Naive thymus-derived CD8-positive, alpha-beta T cell (primary cell): Measurements from ENCODE around the gene LRRC74A. TPM values are rescaled to one million over a fixed set of nuclear protein-coding genes. Genes with fewer than 3 reads are reported as not detected.

Experiments
- ATAC-seq, 2 donors: fragments of 150-1000 bp; cut with Tn5 transposase in 1 of 2; sonication (Bioruptor Pico), chemical (Tn5 transposase) in 1 of 2; 1 replicate in 1 of 2; 2 replicates in 1 of 2; pipeline ENCODE4 v1.10.0; 2021; ENCODE audit warnings: mild to moderate bottlenecking in 2 of 2, moderate library complexity in 2 of 2
- POLR2A ChIA-PET: fragments of 350-600 bp; sonication (Branson Sonifier 250); formaldehyde crosslinking; loops from one replicate; lab custom pipeline; 2021; ENCODE audit warnings: antibody characterized with exemption; lab: Charles Lee
- DNase-seq, 10 donors: peaks; one replicate each; pipeline versions ENCODE4 v3.0.0 to v3.0.0-alpha.2; 2020 to 2022
- H3K27ac Mint-ChIP-seq, 10 donors: one replicate each; pipeline ENCODE4 v1.8.0; 2020 to 2022; ENCODE audit warnings: mild to moderate bottlenecking in 10 of 10, mixed read lengths in 10 of 10, moderate library complexity in 4 of 10, inconsistent platforms in 1 of 10
- H3K27me3 Mint-ChIP-seq, 5 donors: one replicate each; pipeline ENCODE4 v1.8.0; 2021 to 2022; ENCODE audit warnings: mixed read lengths in 5 of 5
- H3K36me3 Mint-ChIP-seq, 3 donors: one replicate each; pipeline ENCODE4 v1.8.0; 2020 to 2022; ENCODE audit warnings: mixed read lengths in 3 of 3, mild to moderate bottlenecking in 2 of 3, inconsistent platforms in 1 of 3
- H3K4me1 Mint-ChIP-seq, 4 donors: one replicate each; pipeline ENCODE4 v1.8.0; 2021 to 2022; ENCODE audit warnings: mixed read lengths in 4 of 4
- H3K4me3 Mint-ChIP-seq, 10 donors: one replicate each; pipeline ENCODE4 v1.8.0; 2020 to 2022; ENCODE audit warnings: mild to moderate bottlenecking in 10 of 10, mixed read lengths in 10 of 10, moderate library complexity in 6 of 10, inconsistent platforms in 1 of 10
- H3K9me3 Mint-ChIP-seq, 9 donors: one replicate each; pipeline ENCODE4 v1.8.0; 2020 to 2022; ENCODE audit warnings: mixed read lengths in 9 of 9, mild to moderate bottlenecking in 3 of 9, inconsistent platforms in 1 of 9, moderate library complexity in 1 of 9
- polyA plus RNA-seq, 3 donors: library from polyadenylated mRNA; unstranded; fragments of 300-500 nt; fragmentation: Illumina TruSeq; gene quantifications; one replicate each; pipeline ENCODE4 v1.2.3, GENCODE V29; 2021
- total RNA-seq, 8 experiments: library from RNA in 2 of 8; stranded (reverse) in 2 of 8; gene quantifications; one replicate each; pipeline ENCODE4 v1.2.3 and lab custom pipeline; 2021 to 2026

The LRRC74A gene
- total and polyA plus RNA-seq, 5 experiments from 2014 or later, result 0.56 TPM; not detected in 4

GRCh38 chr14:76782885-76783566 is 43.2 kb upstream of the LRRC74A start:
- peak overlapping the region in 2 of 10 donors; percentile 11 to 13 for H3K4me3 Mint-ChIP-seq
- H3K36me3 Mint-ChIP-seq, result peaks cover 0 to 39% (median 3%) of the 10 kb centered on the region in 3 donors
- POLR2A ChIA-PET, result interaction anchor here (0.7 kb wide), 1 partner anchor 21 kb away, joined by 3 read pairs; no protein-coding TSS in a partner anchor
- H3K4me1 Mint-ChIP-seq, result peaks cover 7 to 18% (median 12%) of the 10 kb centered on the region in 4 donors
- ATAC-seq (no peak), DNase-seq (no peak)
- H3K9me3 Mint-ChIP-seq, result no peaks in the 10 kb centered on the region
- H3K27me3 Mint-ChIP-seq, result no peaks in the 10 kb centered on the region
- peak overlapping the region in 9 of 10 donors; percentile 67 to 93 (median 76) for H3K27ac Mint-ChIP-seq

DNA sequence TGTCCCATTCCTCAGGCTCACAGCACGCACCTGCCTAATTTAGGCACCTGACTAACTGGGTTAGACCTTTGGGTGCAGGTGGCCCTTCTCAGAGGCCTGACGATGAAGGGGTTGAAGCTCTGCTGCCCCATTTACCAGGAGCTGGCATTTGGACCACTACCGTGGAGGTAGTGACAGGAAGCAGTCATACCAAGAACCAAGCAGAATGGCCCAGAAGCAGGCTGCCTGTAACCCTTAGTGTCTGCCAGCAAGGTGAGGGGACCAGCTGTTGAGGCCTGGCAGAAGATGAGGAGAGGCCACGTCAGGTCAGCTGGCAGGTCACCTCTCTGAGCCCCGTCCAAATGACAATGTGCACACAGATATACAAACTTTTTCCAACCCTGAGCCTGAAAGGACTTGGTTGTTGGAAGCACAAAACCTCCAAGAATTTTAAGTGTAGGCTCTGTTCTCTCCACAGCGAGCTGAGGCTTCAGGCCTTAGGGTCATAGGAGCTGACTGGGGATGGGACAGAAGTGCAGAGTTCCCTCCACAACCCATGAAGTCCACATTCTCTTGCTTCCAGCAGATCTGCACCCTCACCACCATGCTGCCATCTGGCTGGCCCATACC is 41.8 kb upstream of the LRRC74A start:
- POLR2A ChIA-PET, result interaction anchor here (1.2 kb wide), 1 partner anchor 29 kb away, joined by 3 read pairs; the partner anchor contains the start of gene ANGEL1
- H3K36me3 Mint-ChIP-seq, result peaks cover 0 to 52% (median 5%) of the 10 kb centered on the region in 3 donors
- peaks cover 7 to 18% (median 12%) of the 10 kb centered on the region in 4 donors for H3K4me1 Mint-ChIP-seq
- peak overlapping the region in 7 of 10 donors; percentile 22 to 82 (median 70) for H3K27ac Mint-ChIP-seq
- H3K27me3 Mint-ChIP-seq, result no peaks in the 10 kb centered on the region
- H3K9me3 Mint-ChIP-seq, result no peaks in the 10 kb centered on the region
- no peak for DNase-seq
- H3K4me3 Mint-ChIP-seq, result no peak overlapping the region
- ATAC-seq, result peak in 1 of 2 donors; percentile 18

- Mint-ChIP-seq H3K27ac (peak overlapping the region in 9 of 10 donors; percentile 8 to 62 (median 25)), H3K4me1 (peaks cover 7 to 18% (median 12%) of the 10 kb centered on the region in 4 donors), H3K36me3 (peaks cover 0 to 55% (median 5%) of the 10 kb centered on the region in 3 donors), H3K4me3 (no peak overlapping the region), H3K9me3 (no peaks in the 10 kb centered on the region), H3K27me3 (no peaks in the 10 kb centered on the region)
- ATAC-seq (peak; percentile 94 to 99), DNase-seq (peak; percentile 24 to 70 (median 38))
- POLR2A ChIA-PET, result interaction anchor here (1.2 kb wide), 1 partner anchor 28 kb away, joined by 3 read pairs; the partner anchor contains the start of gene ANGEL1
Observed at GRCh38 chr14:76784881-76785280, 41.3 kb upstream of the LRRC74A start.

GRCh38 chr14:76786601-76787000 is 39.6 kb upstream of the LRRC74A start:
- Mint-ChIP-seq H3K4me1 (peaks cover 6 to 18% (median 10%) of the 10 kb centered on the region in 4 donors), H3K36me3 (peaks cover 0 to 71% (median 8%) of the 10 kb centered on the region in 3 donors), H3K27me3 (no peaks in the 10 kb centered on the region), H3K4me3 (no peak overlapping the region), H3K27ac (peak overlapping the region in 4 of 10 donors; percentile 22 to 62 (median 28)), H3K9me3 (no peaks in the 10 kb centered on the region)
- DNase-seq (no peak), ATAC-seq (no peak)
- POLR2A ChIA-PET, result no interaction called here

- Mint-ChIP-seq H3K27ac (no peak overlapping the region), H3K27me3 (no peaks in the 10 kb centered on the region), H3K4me3 (no peak overlapping the region), H3K36me3 (peaks cover 0 to 91% (median 14%) of the 10 kb centered on the region in 3 donors), H3K9me3 (no peaks in the 10 kb centered on the region), H3K4me1 (peaks cover 0 to 3% (median under 1%) of the 10 kb centered on the region in 4 donors)
- POLR2A ChIA-PET, result no interaction called here
- no peak for DNase-seq
- ATAC-seq, result no peak
Observed at GRCh38 chr14:76792422-76792821, 33.8 kb upstream of the LRRC74A start.

DNA sequence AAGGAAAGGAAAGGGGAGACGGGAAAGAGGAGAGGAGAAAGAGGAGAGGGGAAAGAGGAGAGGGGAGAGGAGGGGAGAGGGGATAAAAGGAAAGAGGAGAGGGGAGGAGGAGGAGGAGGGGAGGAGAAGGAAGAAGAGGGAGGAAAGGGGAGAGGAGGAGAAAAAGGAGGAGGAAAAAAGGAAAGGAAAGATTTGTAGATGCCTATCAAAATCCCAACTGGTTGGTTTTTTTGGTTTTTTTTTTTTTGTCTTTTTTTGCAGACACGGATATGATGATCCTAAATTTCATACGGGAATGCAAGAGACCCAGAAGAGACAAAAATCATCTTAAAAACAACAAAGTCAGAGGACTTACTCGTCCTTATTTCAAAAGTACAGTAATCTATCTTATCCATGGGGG is 32.9 kb upstream of the LRRC74A start:
- H3K27me3 Mint-ChIP-seq, result no peaks in the 10 kb centered on the region
- no peak for ATAC-seq
- no peaks in the 10 kb centered on the region for H3K9me3 Mint-ChIP-seq
- H3K27ac Mint-ChIP-seq, result no peak overlapping the region
- no peak overlapping the region for H3K4me3 Mint-ChIP-seq
- POLR2A ChIA-PET, result no interaction called here
- peaks cover 0 to 91% (median 14%) of the 10 kb centered on the region in 3 donors for H3K36me3 Mint-ChIP-seq
- H3K4me1 Mint-ChIP-seq, result peaks cover 0 to 3% (median under 1%) of the 10 kb centered on the region in 4 donors
- DNase-seq, result no peak

- no peak for ATAC-seq
- DNase-seq, result no peak
- H3K36me3 Mint-ChIP-seq, result peaks cover 0 to 91% (median 11%) of the 10 kb centered on the region in 3 donors
- H3K9me3 Mint-ChIP-seq, result no peaks in the 10 kb centered on the region
- H3K4me3 Mint-ChIP-seq, result no peak overlapping the region
- POLR2A ChIA-PET, result no interaction called here
- peak overlapping the region in 1 of 10 donors; percentile 18 for H3K27ac Mint-ChIP-seq
- peaks cover 0 to 3% (median under 1%) of the 10 kb centered on the region in 4 donors for H3K4me1 Mint-ChIP-seq
- no peaks in the 10 kb centered on the region for H3K27me3 Mint-ChIP-seq
Observed at GRCh38 chr14:76793956-76794355, 32.3 kb upstream of the LRRC74A start.

DNA sequence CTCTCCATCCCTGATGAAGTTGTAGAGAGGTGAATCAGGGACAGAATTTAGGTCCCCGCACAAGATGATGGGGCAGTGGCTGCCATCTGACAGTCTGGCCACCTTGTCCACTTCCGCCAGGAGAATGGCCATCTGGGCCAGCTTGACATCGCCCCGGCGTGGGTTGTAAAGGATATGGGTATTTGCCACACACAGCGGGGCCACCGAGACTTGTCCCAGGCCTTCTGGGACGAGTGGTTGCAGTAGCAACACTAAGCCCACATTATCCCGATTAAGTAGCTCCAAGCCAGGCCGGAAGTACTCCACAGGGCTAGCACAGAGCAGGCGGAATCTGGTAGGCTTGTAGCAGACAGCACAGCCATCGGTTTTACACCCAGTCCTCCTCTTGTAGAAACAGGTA is 19.8 kb upstream of the LRRC74A start:
- H3K4me3 Mint-ChIP-seq, result no peak overlapping the region
- POLR2A ChIA-PET, result interaction anchor here (0.5 kb wide), 1 partner anchor 16 kb away, joined by 4 read pairs; no protein-coding TSS in a partner anchor
- peaks cover 17 to 77% (median 44%) of the 10 kb centered on the region in 3 donors for H3K36me3 Mint-ChIP-seq
- peaks cover 17 to 42% (median 25%) of the 10 kb centered on the region in 4 donors for H3K4me1 Mint-ChIP-seq
- H3K27me3 Mint-ChIP-seq, result no peaks in the 10 kb centered on the region
- H3K27ac Mint-ChIP-seq, result peak overlapping the region in 1 of 10 donors; percentile 55
- DNase-seq (no peak), ATAC-seq (no peak)
- no peaks in the 10 kb centered on the region for H3K9me3 Mint-ChIP-seq

GRCh38 chr14:76808011-76808410 is 18.2 kb upstream of the LRRC74A start:
- POLR2A ChIA-PET, result no interaction called here
- H3K9me3 Mint-ChIP-seq, result no peaks in the 10 kb centered on the region
- H3K36me3 Mint-ChIP-seq, result peaks cover 8 to 61% (median 37%) of the 10 kb centered on the region in 3 donors
- peaks cover 21 to 56% (median 34%) of the 10 kb centered on the region in 4 donors for H3K4me1 Mint-ChIP-seq
- H3K27me3 Mint-ChIP-seq, result no peaks in the 10 kb centered on the region
- ATAC-seq, result no peak
- H3K4me3 Mint-ChIP-seq, result no peak overlapping the region
- H3K27ac Mint-ChIP-seq, result peak overlapping the region in 2 of 10 donors; percentile 7 to 17
- no peak for DNase-seq

- Mint-ChIP-seq H3K27ac (peak overlapping the region in 1 of 10 donors; percentile 98), H3K27me3 (no peaks in the 10 kb centered on the region), H3K4me3 (no peak overlapping the region), H3K9me3 (no peaks in the 10 kb centered on the region), H3K36me3 (peaks cover 0 to 52% (median 27%) of the 10 kb centered on the region in 3 donors), H3K4me1 (peaks cover 24 to 55% (median 37%) of the 10 kb centered on the region in 4 donors)
- DNase-seq (no peak), ATAC-seq (no peak)
- POLR2A ChIA-PET, result no interaction called here
Observed at GRCh38 chr14:76808990-76809389, 17.2 kb upstream of the LRRC74A start.

DNA sequence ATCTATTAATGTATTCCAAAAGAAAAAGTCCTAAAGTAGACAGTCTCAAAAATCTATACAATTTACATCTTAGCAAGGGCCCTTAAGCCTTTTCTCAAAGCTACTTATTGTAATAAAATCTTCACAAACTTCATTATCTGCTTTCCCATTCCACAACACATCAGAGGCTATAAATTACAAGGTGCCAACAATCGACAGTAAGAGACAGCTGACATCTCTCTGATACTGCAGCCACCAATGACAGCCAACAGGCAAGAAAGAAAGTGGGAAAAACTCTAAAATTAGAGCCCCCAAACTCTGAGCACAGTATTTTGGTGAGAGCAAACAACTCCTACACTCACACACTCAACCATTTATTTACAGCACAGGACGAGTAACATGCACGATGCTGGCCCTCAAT is 15.7 kb upstream of the LRRC74A start:
- no peak for ATAC-seq
- Mint-ChIP-seq H3K36me3 (peaks cover 0 to 38% (median 24%) of the 10 kb centered on the region in 3 donors), H3K9me3 (no peaks in the 10 kb centered on the region), H3K4me3 (peak overlapping the region; percentile 86 to 97 (median 94)), H3K27me3 (no peaks in the 10 kb centered on the region), H3K27ac (peak overlapping the region; percentile 49 to 98 (median 82)), H3K4me1 (peaks cover 24 to 55% (median 37%) of the 10 kb centered on the region in 4 donors)
- DNase-seq, result no peak
- POLR2A ChIA-PET, result interaction anchor here (0.7 kb wide), 1 partner anchor 358 kb away, joined by 5 read pairs; no protein-coding TSS in a partner anchor

DNA sequence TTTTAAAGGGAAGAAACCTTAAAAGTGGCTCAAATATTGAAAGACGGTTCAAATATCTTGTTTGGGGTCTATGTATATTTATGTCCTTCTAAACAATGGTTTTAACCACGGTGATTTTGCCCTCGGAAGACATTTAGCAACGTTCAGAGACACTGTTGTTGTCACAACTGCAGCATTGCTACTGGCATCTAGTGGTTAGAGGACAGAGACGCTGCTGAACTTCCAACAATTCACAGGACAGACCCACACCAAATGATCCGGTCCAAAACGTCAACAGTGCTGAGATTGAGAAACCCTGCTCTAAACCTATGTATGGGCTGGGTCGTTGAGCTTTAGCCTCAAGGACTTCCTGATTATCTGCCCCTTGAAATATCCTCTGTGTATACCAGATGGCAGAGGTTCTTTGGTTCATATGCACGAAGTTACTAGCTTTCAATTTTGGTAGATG is 15.2 kb upstream of the LRRC74A start:
- POLR2A ChIA-PET, result interaction anchor here (0.6 to 2.0 kb wide), 3 partner anchors 217 to 358 kb away, joined by 3 to 5 read pairs (median 5); no protein-coding TSS in a partner anchor
- Mint-ChIP-seq H3K4me3 (peak overlapping the region; percentile 86 to 97 (median 94)), H3K27me3 (no peaks in the 10 kb centered on the region), H3K36me3 (peaks cover 0 to 34% (median 22%) of the 10 kb centered on the region in 3 donors), H3K27ac (peak overlapping the region; percentile 63 to 98 (median 82)), H3K4me1 (peaks cover 24 to 55% (median 37%) of the 10 kb centered on the region in 4 donors), H3K9me3 (no peaks in the 10 kb centered on the region)
- ATAC-seq (peak; percentile 10 to 37), DNase-seq (peak in 4 of 10 donors; percentile 4 to 31 (median 25))
